PFSK-1 (cell line): Measurements from ENCODE around the gene PRKCE.

ENCODE experiments used
- FOXP2 ChIP-seq: optimal IDR thresholded peaks from 2 replicates; pipeline ENCODE3; 2011; ENCODE audit warnings: borderline replicate concordance, control low read depth, inconsistent platforms; ENCODE audit not compliant: insufficient read depth; ENCODE audit errors: extremely low read length, extremely low read depth
- POLR2AphosphoS5 ChIP-seq: IDR thresholded peaks from 2 replicates; pipeline ENCODE4 v1.6.1; 2012; ENCODE audit warnings: low read depth, mild to moderate bottlenecking, control low read depth, low read length, moderate library complexity
- REST ChIP-seq, 2 experiments: IDR thresholded peaks; 2 replicates each; pipeline versions ENCODE4 v1.6.1 to v1.8.0; 2011 to 2012; ENCODE audit warnings: low read depth in 2 of 2, low read length in 2 of 2, control low read depth in 1 of 2, inconsistent platforms in 1 of 2, mild to moderate bottlenecking in 1 of 2, moderate library complexity in 1 of 2; ENCODE audit not compliant: insufficient read depth in 1 of 2
- SIN3A ChIP-seq: IDR thresholded peaks from 2 replicates; pipeline ENCODE4 v1.6.1; 2012; ENCODE audit warnings: mild to moderate bottlenecking, low read length, moderate library complexity, borderline replicate concordance; ENCODE audit not compliant: insufficient read depth
- TAF1 ChIP-seq: IDR thresholded peaks from 2 replicates; pipeline ENCODE4 v1.6.1; 2012; ENCODE audit warnings: low read length, control low read depth, borderline replicate concordance; ENCODE audit not compliant: insufficient read depth

The PRKCE gene

GRCh38 chr2:45902380-45902779, 250.9 kb downstream of the PRKCE start:
- TF ChIP-seq POLR2AphosphoS5: no peak
- TF ChIP-seq FOXP2: no peak
- TF ChIP-seq REST (IDR thresholded peaks at IDR 0.05; ENCODE audit: insufficient read depth in 1 of 2, low read depth in 2 of 2, low read length in 2 of 2): no peak
- TF ChIP-seq SIN3A: no peak
- TF ChIP-seq TAF1: no peak

DNA sequence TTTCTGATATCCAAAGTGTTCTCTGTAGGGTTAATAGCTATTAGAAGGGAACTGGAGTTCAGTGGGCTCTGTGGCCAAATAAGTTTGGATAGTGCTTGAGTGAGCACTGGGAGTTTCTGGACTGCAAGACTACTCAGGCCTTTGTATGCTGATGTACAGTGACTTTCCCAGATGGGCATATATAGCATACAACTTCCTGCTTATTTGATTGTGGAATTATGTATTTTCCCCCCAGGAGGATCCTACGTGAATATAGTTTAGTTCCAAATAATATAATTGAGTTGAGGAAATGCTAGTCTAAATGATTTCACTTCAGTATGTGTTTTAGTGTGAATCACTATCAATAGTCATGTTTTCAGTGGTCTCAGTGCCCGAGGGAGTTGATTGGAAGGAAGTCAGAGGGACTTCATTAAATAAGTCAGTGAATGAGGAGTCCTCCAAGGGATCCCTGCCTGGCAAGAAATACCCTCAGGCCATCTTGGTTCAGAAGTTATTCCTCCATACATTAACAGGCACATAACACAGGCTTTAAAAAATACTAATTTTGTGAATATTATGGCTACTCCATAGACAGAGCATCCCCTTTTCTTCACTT, 251.4 kb downstream of the PRKCE start:
- TF ChIP-seq FOXP2 (no peak), SIN3A (no peak), TAF1 (no peak), POLR2AphosphoS5 (no peak), REST (IDR thresholded peaks at IDR 0.05; ENCODE audit: insufficient read depth in 1 of 2, low read depth in 2 of 2, low read length in 2 of 2) (no peak)

DNA sequence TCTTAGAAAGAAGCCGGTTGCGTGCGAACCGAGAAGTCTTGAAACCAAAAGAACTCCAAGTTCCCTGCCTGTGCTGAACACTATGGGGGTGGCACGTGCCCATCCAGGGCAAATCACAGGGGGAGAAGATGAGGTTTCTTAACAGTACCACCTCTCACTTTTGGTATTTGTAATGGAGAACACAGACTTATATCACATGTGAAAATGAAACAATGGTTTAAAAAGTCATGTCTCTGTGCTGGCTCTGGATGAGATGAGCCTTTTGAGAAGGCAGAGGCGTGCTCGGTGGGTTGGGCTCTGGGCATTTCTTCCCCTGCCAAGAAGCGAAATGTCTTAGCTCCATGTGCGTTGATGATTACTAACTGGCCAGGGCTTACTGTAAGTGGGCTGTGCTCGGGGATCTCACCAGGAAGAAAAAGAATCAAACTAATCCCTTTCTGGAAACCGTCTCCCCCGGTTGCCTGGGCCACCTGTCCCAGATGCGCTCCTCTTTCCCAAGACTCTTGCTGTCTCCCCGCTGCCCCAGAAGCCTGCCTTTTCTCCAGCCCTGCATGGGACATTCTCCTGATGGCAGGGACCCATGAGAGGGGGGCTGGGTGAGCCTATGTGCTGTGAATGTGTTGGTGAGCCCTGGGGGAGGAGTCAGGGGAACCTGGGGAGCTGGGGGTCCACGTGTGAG, 252.9 kb downstream of the PRKCE start:
- no peak for TF ChIP-seq REST (IDR thresholded peaks at IDR 0.05; ENCODE audit: insufficient read depth in 1 of 2, low read depth in 2 of 2, low read length in 2 of 2)
- TF ChIP-seq POLR2AphosphoS5: no peak
- no peak for TF ChIP-seq SIN3A
- TF ChIP-seq TAF1: no peak
- no peak for TF ChIP-seq FOXP2

DNA sequence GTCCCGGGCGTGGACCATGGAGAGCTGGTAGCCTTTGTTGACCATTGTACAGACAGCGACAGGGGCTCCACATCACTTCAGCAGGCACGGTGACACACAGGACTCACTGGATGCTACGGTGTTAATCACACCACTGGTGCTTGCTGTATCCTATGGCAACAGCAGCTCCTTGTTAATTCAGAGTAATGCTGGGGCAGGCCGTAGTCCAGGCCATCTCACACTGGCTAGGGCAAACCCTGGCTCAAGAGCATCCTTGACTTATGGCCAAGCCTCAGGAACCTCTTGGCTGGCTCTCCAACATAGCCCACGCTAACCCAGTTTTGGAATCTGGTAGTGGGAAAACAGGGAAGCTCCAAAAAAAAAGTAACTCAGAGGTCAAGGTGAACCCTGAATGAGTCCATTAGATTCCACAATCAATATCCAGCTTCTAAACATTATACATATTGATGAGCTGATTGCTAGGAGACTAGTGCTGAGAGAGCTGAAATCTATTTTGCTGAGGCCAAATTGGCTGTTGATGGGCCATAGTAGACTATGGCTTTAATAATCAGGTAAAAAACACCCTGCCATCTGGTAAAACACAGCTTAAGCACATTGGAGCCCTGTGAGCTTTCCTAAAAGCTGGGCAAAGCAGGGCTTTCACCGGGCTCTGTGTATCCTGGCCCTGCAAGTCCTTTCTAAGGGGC, 253.6 kb downstream of the PRKCE start:
- TF ChIP-seq FOXP2: no peak
- no peak for TF ChIP-seq SIN3A
- TF ChIP-seq POLR2AphosphoS5: no peak
- no peak for TF ChIP-seq TAF1

GRCh38 chr2:45905632-45905958, 254.1 kb downstream of the PRKCE start:
- TF ChIP-seq REST (IDR thresholded peaks at IDR 0.05; ENCODE audit: insufficient read depth in 1 of 2, low read depth in 2 of 2, low read length in 2 of 2) (no peak), POLR2AphosphoS5 (no peak), FOXP2 (no peak), SIN3A (no peak), TAF1 (no peak)
